GM18868 (cell line): Measurements from ENCODE around the gene CACNA2D2.
A peak's percentile ranks its signal among the peaks of the same experiment; 100 is the strongest.

ENCODE experiments used
- ATAC-seq: cut with Tn5 transposase; IDR thresholded peaks from one replicate; pipeline ENCODE4 v1.9.1; 2021; ENCODE audit warnings: mild to moderate bottlenecking, moderate library complexity; ENCODE audit not compliant: unreplicated experiment

CACNA2D2 gene

GRCh38 chr3:50470658-50471057, 32.8 kb downstream of the CACNA2D2 start:
- ATAC-seq: no peak

GRCh38 chr3:50467919-50468318, 35.5 kb downstream of the CACNA2D2 start:
- ATAC-seq: no peak

- no peak for ATAC-seq
These were observed 37.3 kb downstream of the CACNA2D2 start for GRCh38 chr3:50466177-50466576.

- ATAC-seq: no peak
These were observed 38.9 kb downstream of the CACNA2D2 start for GRCh38 chr3:50464569-50464968.

GRCh38 chr3:50459785-50460184, 43.6 kb downstream of the CACNA2D2 start:
- ATAC-seq: no peak

GRCh38 chr3:50457988-50458387, 45.4 kb downstream of the CACNA2D2 start:
- ATAC-seq: no peak

- no peak for ATAC-seq
These were observed 48.0 kb downstream of the CACNA2D2 start for GRCh38 chr3:50455161-50456018.

GRCh38 chr3:50454481-50455070, 48.9 kb downstream of the CACNA2D2 start:
- no peak for ATAC-seq

- no peak for ATAC-seq
These were observed 49.5 kb downstream of the CACNA2D2 start for GRCh38 chr3:50453907-50454306.

GRCh38 chr3:50450209-50450921, 53.1 kb downstream of the CACNA2D2 start:
- no peak for ATAC-seq

GRCh38 chr3:50448752-50449539, 54.5 kb downstream of the CACNA2D2 start:
- ATAC-seq: no peak

GRCh38 chr3:50447290-50447840, 56.1 kb downstream of the CACNA2D2 start:
- ATAC-seq: no peak

GRCh38 chr3:50445919-50446318, 57.5 kb downstream of the CACNA2D2 start:
- no peak for ATAC-seq

GRCh38 chr3:50444782-50445181, 58.7 kb downstream of the CACNA2D2 start:
- no peak for ATAC-seq

- no peak for ATAC-seq
These were observed 59.2 kb downstream of the CACNA2D2 start for GRCh38 chr3:50444213-50444612.

- no peak for ATAC-seq
These were observed 60.4 kb downstream of the CACNA2D2 start for GRCh38 chr3:50442945-50443579.

GRCh38 chr3:50441424-50442217, 61.8 kb downstream of the CACNA2D2 start:
- no peak for ATAC-seq

- ATAC-seq: peak; percentile 60
These were observed 67.2 kb downstream of the CACNA2D2 start for GRCh38 chr3:50436114-50436674.
